ENCODE results near the gene COL19A1.

The COL19A1 gene

GRCh38 chr6:69973138-69973537 is 106.8 kb downstream of the COL19A1 start:
- Histone ChIP-seq H3K27ac (ENCODE audit: poor library complexity, severe bottlenecking) (no peak overlapping the region), H3K36me3 (ENCODE audit: low read depth) (no peaks in the 10 kb centered on the region), H3K4me1 (ENCODE audit: insufficient read depth, poor library complexity, severe bottlenecking) (no peaks in the 10 kb centered on the region), H3K4me3 (ENCODE audit: severe bottlenecking) (no peak overlapping the region), H3K27me3 (ENCODE audit: insufficient read depth, poor library complexity, severe bottlenecking) (peaks cover 8% of the 10 kb centered on the region), H3K9me3 (ENCODE audit: severe bottlenecking) (no peaks in the 10 kb centered on the region)
- no peak for ATAC-seq (ENCODE audit: low read depth)
- TF ChIP-seq CTCF (IDR thresholded peaks at IDR 0.05; ENCODE audit: poor library complexity, severe bottlenecking), result no peak
- no peak for DNase-seq (ENCODE audit: low spot score)

DNA sequence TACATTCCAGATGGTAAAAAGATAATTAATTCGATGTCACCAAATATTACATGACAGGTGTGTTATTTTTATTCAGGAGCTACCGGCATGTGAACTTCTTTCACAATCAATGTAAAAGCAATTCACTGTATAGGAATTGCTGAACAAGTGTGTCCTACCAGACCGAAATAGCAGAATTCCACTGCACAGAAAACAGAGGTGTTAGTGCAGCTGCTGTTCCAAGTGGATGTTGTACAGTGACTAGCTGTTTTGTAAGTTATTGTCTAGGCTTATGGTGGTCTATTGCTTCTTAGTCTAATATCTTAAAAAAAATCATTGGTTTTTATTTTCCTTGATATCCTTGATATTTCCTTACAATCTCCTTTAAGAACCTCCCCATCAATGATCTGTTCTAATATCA is 107.4 kb downstream of the COL19A1 start:
- peaks cover 8% of the 10 kb centered on the region for H3K27me3 ChIP-seq (ENCODE audit: insufficient read depth, poor library complexity, severe bottlenecking)
- TF ChIP-seq CTCF (IDR thresholded peaks at IDR 0.05; ENCODE audit: poor library complexity, severe bottlenecking), result no peak
- no peak overlapping the region for H3K27ac ChIP-seq (ENCODE audit: poor library complexity, severe bottlenecking)
- H3K4me3 ChIP-seq (ENCODE audit: severe bottlenecking), result no peak overlapping the region
- ATAC-seq (ENCODE audit: low read depth) (no peak), DNase-seq (ENCODE audit: low spot score) (no peak)
- no peaks in the 10 kb centered on the region for H3K9me3 ChIP-seq (ENCODE audit: severe bottlenecking)
- H3K4me1 ChIP-seq (ENCODE audit: insufficient read depth, poor library complexity, severe bottlenecking), result no peaks in the 10 kb centered on the region
- H3K36me3 ChIP-seq (ENCODE audit: low read depth), result no peaks in the 10 kb centered on the region

- Histone ChIP-seq H3K27ac (ENCODE audit: poor library complexity, severe bottlenecking) (no peak overlapping the region), H3K4me1 (ENCODE audit: insufficient read depth, poor library complexity, severe bottlenecking) (no peaks in the 10 kb centered on the region), H3K36me3 (ENCODE audit: low read depth) (no peaks in the 10 kb centered on the region), H3K9me3 (ENCODE audit: severe bottlenecking) (no peaks in the 10 kb centered on the region), H3K4me3 (ENCODE audit: severe bottlenecking) (no peak overlapping the region), H3K27me3 (ENCODE audit: insufficient read depth, poor library complexity, severe bottlenecking) (peaks cover 8% of the 10 kb centered on the region)
- no peak for TF ChIP-seq CTCF (IDR thresholded peaks at IDR 0.05; ENCODE audit: poor library complexity, severe bottlenecking)
- DNase-seq (ENCODE audit: low spot score) (no peak), ATAC-seq (ENCODE audit: low read depth) (peak; percentile 75)
Observed at GRCh38 chr6:69974193-69974592, 107.8 kb downstream of the COL19A1 start.

DNA sequence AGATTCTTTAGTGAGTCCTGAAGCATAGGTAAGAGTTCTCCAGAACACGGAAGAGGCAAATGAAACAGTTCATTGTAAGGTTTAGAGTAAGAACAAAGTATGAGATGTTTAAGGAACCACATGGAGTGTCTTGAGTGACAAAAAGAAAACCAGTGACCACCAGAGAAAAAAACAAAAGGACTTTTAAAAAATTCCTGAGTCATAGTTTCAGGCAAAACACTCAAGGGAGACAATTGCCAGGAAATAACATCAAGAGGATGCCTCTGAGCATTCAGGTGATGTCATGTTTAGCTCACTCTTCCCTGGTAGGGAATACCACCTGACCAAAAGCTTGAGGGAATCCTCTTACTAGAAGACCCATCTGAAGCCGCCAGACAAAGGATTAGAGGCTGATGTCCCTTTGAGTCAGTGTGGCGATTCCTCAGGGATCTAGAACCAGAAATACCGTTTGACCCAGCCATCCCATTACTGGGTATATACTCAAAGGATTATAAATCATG is 110.3 kb downstream of the COL19A1 start:
- DNase-seq (ENCODE audit: low spot score), result no peak
- no peak overlapping the region for H3K4me3 ChIP-seq (ENCODE audit: severe bottlenecking)
- no peaks in the 10 kb centered on the region for H3K4me1 ChIP-seq (ENCODE audit: insufficient read depth, poor library complexity, severe bottlenecking)
- TF ChIP-seq CTCF (IDR thresholded peaks at IDR 0.05; ENCODE audit: poor library complexity, severe bottlenecking), result no peak
- H3K27me3 ChIP-seq (ENCODE audit: insufficient read depth, poor library complexity, severe bottlenecking), result peaks cover 4% of the 10 kb centered on the region
- no peaks in the 10 kb centered on the region for H3K36me3 ChIP-seq (ENCODE audit: low read depth)
- no peaks in the 10 kb centered on the region for H3K9me3 ChIP-seq (ENCODE audit: severe bottlenecking)
- ATAC-seq (ENCODE audit: low read depth), result no peak
- no peak overlapping the region for H3K27ac ChIP-seq (ENCODE audit: poor library complexity, severe bottlenecking)

- no peak overlapping the region for H3K27ac ChIP-seq (ENCODE audit: poor library complexity, severe bottlenecking)
- no peaks in the 10 kb centered on the region for H3K9me3 ChIP-seq (ENCODE audit: severe bottlenecking)
- DNase-seq (ENCODE audit: low spot score), result no peak
- no peak for TF ChIP-seq CTCF (IDR thresholded peaks at IDR 0.05; ENCODE audit: poor library complexity, severe bottlenecking)
- H3K4me3 ChIP-seq (ENCODE audit: severe bottlenecking), result no peak overlapping the region
- no peaks in the 10 kb centered on the region for H3K27me3 ChIP-seq (ENCODE audit: insufficient read depth, poor library complexity, severe bottlenecking)
- no peak for ATAC-seq (ENCODE audit: low read depth)
- H3K36me3 ChIP-seq (ENCODE audit: low read depth), result no peaks in the 10 kb centered on the region
- H3K4me1 ChIP-seq (ENCODE audit: insufficient read depth, poor library complexity, severe bottlenecking), result no peaks in the 10 kb centered on the region
Observed at GRCh38 chr6:69980624-69981023, 114.3 kb downstream of the COL19A1 start.

All from RWPE2 (cell line).